Iris pigment epithelial cell (primary cell): ENCODE measurements around the gene ERGIC1.
"Not testable (repeated sequence)": the region's sequence is repeated elsewhere in the genome, so short reads cannot be mapped to it uniquely, and the experiment has no call there.

Source experiments
- DNase-seq: peaks from one replicate; pipeline ENCODE4 v3.0.0-alpha.2; 2011; ENCODE audit warnings: low read depth

Gene ERGIC1

GRCh38 chr5:172881691-172882370 lies 47.8 kb downstream of the ERGIC1 start:
- peak; percentile 83 for DNase-seq

- no peak for DNase-seq
Observed at GRCh38 chr5:172883066-172883465, 49.0 kb downstream of the ERGIC1 start.

GRCh38 chr5:172885597-172886340 lies 51.7 kb downstream of the ERGIC1 start:
- DNase-seq, result no peak

GRCh38 chr5:172886476-172886875 lies 52.4 kb downstream of the ERGIC1 start:
- no peak for DNase-seq

- peak; percentile 100 for DNase-seq
Observed at GRCh38 chr5:172886974-172887501, 53.0 kb downstream of the ERGIC1 start.

GRCh38 chr5:172887692-172888091 lies 53.6 kb downstream of the ERGIC1 start:
- peak; percentile 98 for DNase-seq

GRCh38 chr5:172890659-172891058 lies 56.6 kb downstream of the ERGIC1 start:
- DNase-seq, result no peak

GRCh38 chr5:172891716-172892421 lies 57.8 kb downstream of the ERGIC1 start:
- DNase-seq, result no peak

GRCh38 chr5:172892713-172893112 lies 58.7 kb downstream of the ERGIC1 start:
- no peak for DNase-seq

GRCh38 chr5:172894767-172895388 lies 60.8 kb downstream of the ERGIC1 start:
- DNase-seq, result no peak

- DNase-seq, result no peak
Observed at GRCh38 chr5:172895549-172895948, 61.5 kb downstream of the ERGIC1 start.

GRCh38 chr5:172896465-172896864 lies 62.4 kb downstream of the ERGIC1 start:
- peak; percentile 71 for DNase-seq

GRCh38 chr5:172897067-172897466 lies 63.0 kb downstream of the ERGIC1 start:
- DNase-seq, result not testable (repeated sequence)

- DNase-seq, result peak; percentile 97
Observed at GRCh38 chr5:172897481-172898217, 63.6 kb downstream of the ERGIC1 start.

GRCh38 chr5:172898218-172898842 lies 64.3 kb downstream of the ERGIC1 start:
- DNase-seq, result no peak

GRCh38 chr5:172898843-172899369 lies 64.9 kb downstream of the ERGIC1 start:
- DNase-seq, result no peak

- DNase-seq, result no peak
Observed at GRCh38 chr5:172899436-172899835, 65.4 kb downstream of the ERGIC1 start.

GRCh38 chr5:172901012-172901780 lies 67.1 kb downstream of the ERGIC1 start:
- DNase-seq, result peak; percentile 95

- DNase-seq, result peak; percentile 90
Observed at GRCh38 chr5:172901788-172902496, 67.9 kb downstream of the ERGIC1 start.
